Activated naive CD8-positive, alpha-beta T cell treated with anti-CD3 and anti-CD28 coated beads, Interleukin-2, amount 10 ng/mL, durations not matched to agents 7 days and 5 days (primary cell): Measurements from ENCODE around the gene SEL1L3. TPM values are rescaled to one million over a fixed set of nuclear protein-coding genes. Genes with fewer than 3 reads are reported as not detected.

Experiments
- ATAC-seq: fragments of 150-1000 bp; cut with Tn5 transposase; one replicate; pipeline ENCODE4 v1.10.0; 2021; ENCODE audit warnings: low read depth, moderate library complexity
- POLR2A ChIA-PET: fragments of 350-600 bp; sonication (Branson Sonifier 250); formaldehyde crosslinking; loops from one replicate; lab custom pipeline; 2021; ENCODE audit warnings: antibody characterized with exemption; lab: Charles Lee
- DNase-seq: peaks from one replicate; pipeline ENCODE4 v3.0.0; 2021
- H3K27ac Mint-ChIP-seq: one replicate; pipeline ENCODE4 v1.8.0; 2022; ENCODE audit warnings: mild to moderate bottlenecking, mixed read lengths
- H3K27me3 Mint-ChIP-seq: one replicate; pipeline ENCODE4 v1.8.0; 2022; ENCODE audit warnings: mild to moderate bottlenecking, moderate library complexity, mixed read lengths
- H3K36me3 Mint-ChIP-seq: one replicate; pipeline ENCODE4 v1.8.0; 2021; ENCODE audit warnings: mild to moderate bottlenecking, mixed read lengths
- H3K4me1 Mint-ChIP-seq: one replicate; pipeline ENCODE4 v1.8.0; 2021; ENCODE audit warnings: mixed read lengths
- H3K4me3 Mint-ChIP-seq: one replicate; pipeline ENCODE4 v1.8.0; 2022; ENCODE audit warnings: mild to moderate bottlenecking, moderate library complexity, mixed read lengths
- H3K9me3 Mint-ChIP-seq: one replicate; pipeline ENCODE4 v1.8.0; 2021; ENCODE audit warnings: mixed read lengths
- total RNA-seq, 2 experiments: library from RNA; stranded (reverse); gene quantifications; one replicate each; pipeline ENCODE4 v1.2.3, GENCODE V29; 2021

Gene SEL1L3
- total RNA-seq, 2 experiments from 2014 or later: 62.8 to 69.7 TPM

- peaks cover 61% of the 10 kb centered on the region for H3K4me1 Mint-ChIP-seq
- DNase-seq (no peak), ATAC-seq (no peak)
- no peak overlapping the region for H3K27ac Mint-ChIP-seq
- POLR2A ChIA-PET: interaction anchor here (1.5 kb wide), 1 partner anchor 56 kb away, joined by 5 read pairs; the partner anchor contains the start of gene SMIM20
- no peaks in the 10 kb centered on the region for H3K27me3 Mint-ChIP-seq
- H3K9me3 Mint-ChIP-seq: no peaks in the 10 kb centered on the region
- peak overlapping the region; percentile 4 for H3K4me3 Mint-ChIP-seq
- peaks cover 16% of the 10 kb centered on the region for H3K36me3 Mint-ChIP-seq
Measured at GRCh38 chr4:25857851-25858400, 4.9 kb downstream of the SEL1L3 start.

GRCh38 chr4:25857403-25857802 lies 5.4 kb downstream of the SEL1L3 start:
- no peak overlapping the region for H3K4me3 Mint-ChIP-seq
- peaks cover 18% of the 10 kb centered on the region for H3K36me3 Mint-ChIP-seq
- POLR2A ChIA-PET: interaction anchor here (1.5 kb wide), 1 partner anchor 57 kb away, joined by 5 read pairs; the partner anchor contains the start of gene SMIM20
- peaks cover 64% of the 10 kb centered on the region for H3K4me1 Mint-ChIP-seq
- no peaks in the 10 kb centered on the region for H3K27me3 Mint-ChIP-seq
- ATAC-seq (no peak), DNase-seq (no peak)
- peak overlapping the region; percentile 48 for H3K27ac Mint-ChIP-seq
- H3K9me3 Mint-ChIP-seq: no peaks in the 10 kb centered on the region

- Mint-ChIP-seq H3K9me3 (no peaks in the 10 kb centered on the region), H3K27me3 (no peaks in the 10 kb centered on the region), H3K4me1 (peaks cover 64% of the 10 kb centered on the region), H3K36me3 (peaks cover 15% of the 10 kb centered on the region), H3K4me3 (no peak overlapping the region), H3K27ac (no peak overlapping the region)
- ATAC-seq (no peak), DNase-seq (no peak)
- POLR2A ChIA-PET: interaction anchor here (0.9 kb wide), 1 partner anchor 16 kb away, joined by 4 read pairs; no protein-coding TSS in a partner anchor
Measured at GRCh38 chr4:25856756-25857155, 6.0 kb downstream of the SEL1L3 start.

- H3K27me3 Mint-ChIP-seq: no peaks in the 10 kb centered on the region
- peaks cover 20% of the 10 kb centered on the region for H3K36me3 Mint-ChIP-seq
- no peaks in the 10 kb centered on the region for H3K9me3 Mint-ChIP-seq
- H3K4me3 Mint-ChIP-seq: no peak overlapping the region
- peaks cover 41% of the 10 kb centered on the region for H3K4me1 Mint-ChIP-seq
- POLR2A ChIA-PET: no interaction called here
- H3K27ac Mint-ChIP-seq: no peak overlapping the region
- DNase-seq (no peak), ATAC-seq (no peak)
Measured at GRCh38 chr4:25852103-25852502, 10.7 kb downstream of the SEL1L3 start.

GRCh38 chr4:25847329-25847728 lies 15.5 kb downstream of the SEL1L3 start:
- no peak for DNase-seq
- H3K4me1 Mint-ChIP-seq: peaks cover 43% of the 10 kb centered on the region
- no peak overlapping the region for H3K27ac Mint-ChIP-seq
- H3K9me3 Mint-ChIP-seq: no peaks in the 10 kb centered on the region
- H3K27me3 Mint-ChIP-seq: no peaks in the 10 kb centered on the region
- POLR2A ChIA-PET: interaction anchor here (0.7 kb wide), 1 partner anchor 142 kb away, joined by 4 read pairs; no protein-coding TSS in a partner anchor
- no peak for ATAC-seq
- peaks cover 35% of the 10 kb centered on the region for H3K36me3 Mint-ChIP-seq
- no peak overlapping the region for H3K4me3 Mint-ChIP-seq

- no peak for DNase-seq
- H3K27me3 Mint-ChIP-seq: no peaks in the 10 kb centered on the region
- H3K36me3 Mint-ChIP-seq: peaks cover 33% of the 10 kb centered on the region
- H3K27ac Mint-ChIP-seq: no peak overlapping the region
- no peak overlapping the region for H3K4me3 Mint-ChIP-seq
- POLR2A ChIA-PET: interaction anchor here (0.7 to 0.8 kb wide), 3 partner anchors 9 to 171 kb away, joined by 3 to 4 read pairs (median 3); no protein-coding TSS in a partner anchor
- no peaks in the 10 kb centered on the region for H3K9me3 Mint-ChIP-seq
- H3K4me1 Mint-ChIP-seq: peaks cover 47% of the 10 kb centered on the region
- no peak for ATAC-seq
Measured at GRCh38 chr4:25845841-25846653, 16.7 kb downstream of the SEL1L3 start.

GRCh38 chr4:25844961-25845712 lies 17.7 kb downstream of the SEL1L3 start:
- ATAC-seq: no peak
- Mint-ChIP-seq H3K4me3 (no peak overlapping the region), H3K9me3 (no peaks in the 10 kb centered on the region), H3K27ac (no peak overlapping the region), H3K27me3 (no peaks in the 10 kb centered on the region), H3K36me3 (peaks cover 29% of the 10 kb centered on the region), H3K4me1 (peaks cover 42% of the 10 kb centered on the region)
- no peak for DNase-seq
- POLR2A ChIA-PET: interaction anchor here (1.0 kb wide), 1 partner anchor 15 kb away, joined by 3 read pairs; no protein-coding TSS in a partner anchor

- Mint-ChIP-seq H3K27ac (peak overlapping the region; percentile 87), H3K4me3 (peak overlapping the region; percentile 62), H3K4me1 (peaks cover 36% of the 10 kb centered on the region), H3K27me3 (no peaks in the 10 kb centered on the region), H3K9me3 (no peaks in the 10 kb centered on the region), H3K36me3 (peaks cover 21% of the 10 kb centered on the region)
- no peak for DNase-seq
- POLR2A ChIA-PET: no interaction called here
- peak; percentile 29 for ATAC-seq
Measured at GRCh38 chr4:25843340-25844097, 19.3 kb downstream of the SEL1L3 start.

- peaks cover 21% of the 10 kb centered on the region for H3K36me3 Mint-ChIP-seq
- peak; percentile 78 for ATAC-seq
- peaks cover 31% of the 10 kb centered on the region for H3K4me1 Mint-ChIP-seq
- peak; percentile 59 for DNase-seq
- H3K9me3 Mint-ChIP-seq: no peaks in the 10 kb centered on the region
- H3K27ac Mint-ChIP-seq: peak overlapping the region; percentile 77
- POLR2A ChIA-PET: interaction anchor here (0.6 to 1.4 kb wide), 5 partner anchors 12 to 465 kb away, joined by 3 to 15 read pairs (median 6); partner anchors contain the start of gene SMIM20
- peak overlapping the region; percentile 49 for H3K4me3 Mint-ChIP-seq
- no peaks in the 10 kb centered on the region for H3K27me3 Mint-ChIP-seq
Measured at GRCh38 chr4:25842229-25842845, 20.5 kb downstream of the SEL1L3 start.

GRCh38 chr4:25839687-25840086 lies 23.1 kb downstream of the SEL1L3 start:
- ATAC-seq: no peak
- peaks cover 19% of the 10 kb centered on the region for H3K36me3 Mint-ChIP-seq

GRCh38 chr4:25839233-25839632 lies 23.6 kb downstream of the SEL1L3 start:
- Mint-ChIP-seq H3K36me3 (peaks cover 23% of the 10 kb centered on the region), H3K27ac (no peak overlapping the region), H3K9me3 (no peaks in the 10 kb centered on the region), H3K4me3 (no peak overlapping the region), H3K27me3 (no peaks in the 10 kb centered on the region), H3K4me1 (peaks cover 26% of the 10 kb centered on the region)
- ATAC-seq (no peak), DNase-seq (no peak)
- POLR2A ChIA-PET: no interaction called here

More at GRCh38 chr4:25839687-25840086, 23.1 kb downstream of the SEL1L3 start:
- no peak overlapping the region for H3K4me3 Mint-ChIP-seq
- H3K27ac Mint-ChIP-seq: no peak overlapping the region
- H3K27me3 Mint-ChIP-seq: no peaks in the 10 kb centered on the region
- POLR2A ChIA-PET: no interaction called here
- DNase-seq: no peak
- no peaks in the 10 kb centered on the region for H3K9me3 Mint-ChIP-seq
- peaks cover 27% of the 10 kb centered on the region for H3K4me1 Mint-ChIP-seq

GRCh38 chr4:25838526-25838925 lies 24.3 kb downstream of the SEL1L3 start:
- no peak overlapping the region for H3K27ac Mint-ChIP-seq
- ATAC-seq (no peak), DNase-seq (no peak)
- no peak overlapping the region for H3K4me3 Mint-ChIP-seq
- peaks cover 19% of the 10 kb centered on the region for H3K4me1 Mint-ChIP-seq
- POLR2A ChIA-PET: no interaction called here
- H3K9me3 Mint-ChIP-seq: no peaks in the 10 kb centered on the region
- H3K27me3 Mint-ChIP-seq: no peaks in the 10 kb centered on the region
- H3K36me3 Mint-ChIP-seq: peaks cover 22% of the 10 kb centered on the region
